HG03457 (cell line): ENCODE measurements around the gene DAPK3.
"Not testable (repeated sequence)": the region's sequence is repeated elsewhere in the genome, so short reads cannot be mapped to it uniquely, and the experiment has no call there.

ENCODE experiments used
- ATAC-seq: cut with Tn5 transposase; IDR thresholded peaks from one replicate; pipeline ENCODE4 v1.9.1; 2021; ENCODE audit warnings: moderate number of reproducible peaks; ENCODE audit not compliant: unreplicated experiment

DAPK3 gene

GRCh38 chr19:3955688-3956087 lies 15.2 kb downstream of the DAPK3 start:
- no peak for ATAC-seq

GRCh38 chr19:3955276-3955675 lies 15.6 kb downstream of the DAPK3 start:
- ATAC-seq = not testable (repeated sequence)

GRCh38 chr19:3954107-3954506 lies 16.8 kb downstream of the DAPK3 start:
- ATAC-seq = no peak

- ATAC-seq = not testable (repeated sequence)
Measured at GRCh38 chr19:3952755-3953276, 18.1 kb downstream of the DAPK3 start.

GRCh38 chr19:3950871-3951861 lies 19.7 kb downstream of the DAPK3 start:
- ATAC-seq = no peak

GRCh38 chr19:3949997-3950859 lies 20.7 kb downstream of the DAPK3 start:
- ATAC-seq = no peak

GRCh38 chr19:3949294-3949693 lies 21.6 kb downstream of the DAPK3 start:
- no peak for ATAC-seq

- not testable (repeated sequence) for ATAC-seq
Measured at GRCh38 chr19:3947316-3947933, 23.5 kb downstream of the DAPK3 start.

GRCh38 chr19:3945838-3946237 lies 25.1 kb downstream of the DAPK3 start:
- ATAC-seq = no peak

- no peak for ATAC-seq
Measured at GRCh38 chr19:3944018-3944721, 26.7 kb downstream of the DAPK3 start.

- ATAC-seq = no peak
Measured at GRCh38 chr19:3942790-3943409, 28.0 kb downstream of the DAPK3 start.

GRCh38 chr19:3938300-3938950 lies 32.5 kb downstream of the DAPK3 start:
- not testable (repeated sequence) for ATAC-seq

GRCh38 chr19:3936506-3937442 lies 34.1 kb downstream of the DAPK3 start:
- no peak for ATAC-seq

GRCh38 chr19:3932931-3933810 lies 37.7 kb downstream of the DAPK3 start, which contains the start of gene NMRK2:
Gene NMRK2, plus strand, starts transcription at chr19:3933069. Its CDS starts 603 bp downstream, at chr19:3933672.
- no peak for ATAC-seq

- no peak for ATAC-seq
Measured at GRCh38 chr19:3931041-3931440, 39.9 kb downstream of the DAPK3 start.

- no peak for ATAC-seq
Measured at GRCh38 chr19:3923912-3924311, 47.0 kb downstream of the DAPK3 start.

- ATAC-seq = no peak
Measured at GRCh38 chr19:3923096-3923758, 47.7 kb downstream of the DAPK3 start.
